Cardiac fibroblast (primary cell): ENCODE measurements around the gene ARAP3.

Experiments used
- DNase-seq, 2 donors: peaks; one replicate each; pipeline versions ENCODE4 v3.0.0 to v3.0.0-alpha.2; 2010; ENCODE audit warnings: low read depth in 2 of 2
- H3K4me3 ChIP-seq, 2 donors: replicated peaks in 1 of 2; 1 replicate in 1 of 2; 2 replicates in 1 of 2; pipeline ENCODE4 v1.5.1; 2011; ENCODE audit warnings: low read depth in 2 of 2, low read length in 2 of 2, mild to moderate bottlenecking in 2 of 2, moderate library complexity in 1 of 2
- TF ChIP-seq, protein P1 (sequence below): IDR thresholded peaks from one replicate; pipeline ENCODE4 v1.5.1; 2011; ENCODE audit warnings: low read depth, mild to moderate bottlenecking, low read length, inconsistent platforms

The ARAP3 gene

DNA sequence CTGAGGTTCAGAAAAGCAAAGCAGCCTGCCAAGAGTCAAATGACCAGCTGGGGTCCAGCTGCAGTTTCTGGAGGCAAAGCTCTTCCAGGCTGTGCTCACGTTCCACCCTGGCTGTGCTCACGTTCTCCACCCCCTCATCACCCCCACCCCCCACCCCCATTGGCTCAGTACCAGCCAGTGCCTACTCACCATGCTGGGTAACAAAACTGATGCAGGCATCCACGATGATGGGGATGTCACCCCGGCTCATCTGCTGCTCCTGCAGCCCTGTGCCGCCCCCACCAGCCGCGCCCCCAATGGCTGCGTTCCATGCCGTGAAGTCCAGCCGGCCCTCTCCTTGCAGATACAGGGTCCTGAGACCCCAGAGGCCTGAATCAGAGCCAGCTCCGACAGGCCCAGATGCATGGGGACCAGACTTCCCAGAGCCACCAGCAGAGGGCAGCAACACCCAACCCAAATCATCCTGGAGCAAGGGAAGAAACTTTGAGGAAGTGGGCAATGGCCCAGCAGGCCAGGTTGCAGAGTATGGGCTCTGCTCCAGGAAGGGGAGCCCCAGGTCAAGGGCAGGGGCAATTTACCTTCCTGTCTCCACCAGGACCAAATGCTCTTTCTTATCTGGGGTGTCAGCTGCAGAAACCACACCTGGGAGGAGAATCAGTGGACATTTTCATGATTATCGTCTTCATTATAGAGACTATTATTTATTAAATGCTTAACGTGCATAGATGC lies 17.1 kb downstream of the ARAP3 start:
- TF ChIP-seq, protein P1, sequence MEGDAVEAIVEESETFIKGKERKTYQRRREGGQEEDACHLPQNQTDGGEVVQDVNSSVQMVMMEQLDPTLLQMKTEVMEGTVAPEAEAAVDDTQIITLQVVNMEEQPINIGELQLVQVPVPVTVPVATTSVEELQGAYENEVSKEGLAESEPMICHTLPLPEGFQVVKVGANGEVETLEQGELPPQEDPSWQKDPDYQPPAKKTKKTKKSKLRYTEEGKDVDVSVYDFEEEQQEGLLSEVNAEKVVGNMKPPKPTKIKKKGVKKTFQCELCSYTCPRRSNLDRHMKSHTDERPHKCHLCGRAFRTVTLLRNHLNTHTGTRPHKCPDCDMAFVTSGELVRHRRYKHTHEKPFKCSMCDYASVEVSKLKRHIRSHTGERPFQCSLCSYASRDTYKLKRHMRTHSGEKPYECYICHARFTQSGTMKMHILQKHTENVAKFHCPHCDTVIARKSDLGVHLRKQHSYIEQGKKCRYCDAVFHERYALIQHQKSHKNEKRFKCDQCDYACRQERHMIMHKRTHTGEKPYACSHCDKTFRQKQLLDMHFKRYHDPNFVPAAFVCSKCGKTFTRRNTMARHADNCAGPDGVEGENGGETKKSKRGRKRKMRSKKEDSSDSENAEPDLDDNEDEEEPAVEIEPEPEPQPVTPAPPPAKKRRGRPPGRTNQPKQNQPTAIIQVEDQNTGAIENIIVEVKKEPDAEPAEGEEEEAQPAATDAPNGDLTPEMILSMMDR, result peak; percentile 95
- DNase-seq, result peak; percentile 74 to 76
- H3K4me3 ChIP-seq, result no peak overlapping the region

DNA sequence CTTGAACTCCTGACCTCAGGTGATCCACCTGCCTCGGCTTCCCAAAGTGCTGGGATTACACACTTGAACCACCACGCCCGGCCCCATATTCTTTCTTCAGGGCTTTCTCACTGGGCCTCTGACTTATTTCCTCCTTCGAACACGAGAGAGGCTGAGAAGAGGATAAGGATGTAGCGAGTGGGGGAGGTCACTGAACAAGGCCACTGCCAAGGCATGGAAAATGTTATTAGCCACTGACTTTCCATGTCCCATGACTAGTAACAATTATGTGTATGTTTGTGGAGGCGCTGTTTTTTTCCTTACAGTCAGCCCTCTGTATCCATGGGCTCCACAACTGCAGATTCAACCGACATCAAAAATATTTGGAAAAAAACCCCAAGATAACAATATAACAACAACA lies 18.5 kb downstream of the ARAP3 start:
- TF ChIP-seq, protein P1, result no peak
- H3K4me3 ChIP-seq, result no peak overlapping the region

DNA sequence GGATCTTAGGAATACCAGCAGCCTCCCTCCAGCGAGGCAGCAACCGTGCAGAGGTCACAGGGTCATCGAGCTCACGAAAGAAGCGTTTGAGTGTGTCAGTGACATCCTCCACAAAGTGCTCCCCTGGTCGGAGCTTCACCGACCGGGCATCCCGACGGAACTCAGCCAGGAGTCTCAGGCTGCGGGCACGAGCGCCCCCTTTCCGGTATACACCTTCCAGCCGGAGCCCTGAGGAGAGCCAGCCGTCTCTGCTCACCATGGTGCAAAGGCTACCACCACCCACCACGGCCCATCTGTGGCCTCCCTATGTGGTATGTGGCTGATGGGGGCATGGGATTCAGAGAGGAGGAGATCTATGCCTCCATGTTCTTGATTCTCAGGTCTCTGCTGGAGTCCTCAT lies 20.0 kb downstream of the ARAP3 start:
- TF ChIP-seq, protein P1, result no peak
- no peak overlapping the region for H3K4me3 ChIP-seq
- DNase-seq, result no peak

More for the DNA sequence above, 18.5 kb downstream of the ARAP3 start:
- DNase-seq, result no peak

DNA sequence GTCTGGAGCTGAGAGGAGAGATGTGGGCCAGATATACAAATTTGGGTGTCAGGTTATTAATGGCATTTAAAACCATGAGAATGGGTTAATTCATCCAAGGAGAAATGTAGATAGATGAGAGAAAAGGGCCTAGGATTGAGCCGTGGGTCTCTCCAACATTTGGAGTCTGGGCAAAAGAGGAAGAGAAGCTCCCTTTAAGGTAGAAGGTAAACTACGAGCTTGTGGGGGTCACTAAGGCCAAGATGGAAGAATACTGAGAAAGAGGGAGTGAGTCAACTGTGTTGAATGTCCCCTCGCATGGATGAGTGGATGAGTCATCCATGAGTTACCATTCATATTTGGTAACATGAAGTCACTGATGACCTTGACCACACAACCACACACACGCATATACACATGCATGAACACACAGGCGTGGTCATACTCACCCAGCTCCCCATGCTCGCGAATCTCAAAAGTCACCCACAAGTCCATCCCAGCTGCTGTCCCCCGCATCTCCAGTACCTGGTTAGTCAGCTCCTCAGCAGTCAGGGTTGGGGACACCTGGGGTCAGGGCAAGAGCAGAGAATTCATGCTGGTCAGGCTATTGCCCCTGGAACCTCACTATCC lies 24.0 kb downstream of the ARAP3 start:
- TF ChIP-seq, protein P1, result no peak
- DNase-seq, result peak; percentile 62 to 98
- no peak overlapping the region for H3K4me3 ChIP-seq

DNA sequence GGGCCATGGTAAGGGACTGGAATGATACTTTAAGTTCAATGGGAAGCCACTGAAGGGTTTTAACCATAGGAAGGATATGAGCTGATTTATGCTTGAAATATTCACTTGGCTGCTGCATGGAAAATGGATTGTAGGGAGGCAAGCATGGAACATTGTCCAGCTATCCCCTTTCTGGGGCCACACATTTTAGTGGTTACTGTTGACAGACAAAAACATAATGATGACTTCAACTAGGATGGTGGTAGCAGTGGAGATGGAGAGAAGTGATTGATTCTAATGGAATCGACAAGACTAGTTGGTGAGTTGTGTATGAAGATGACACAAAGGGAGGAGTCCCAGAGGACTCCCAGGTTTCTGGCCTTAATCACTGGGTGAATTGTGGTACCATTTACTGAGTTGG lies 24.6 kb downstream of the ARAP3 start:
- TF ChIP-seq, protein P1, result no peak
- DNase-seq, result no peak
- no peak overlapping the region for H3K4me3 ChIP-seq

DNA sequence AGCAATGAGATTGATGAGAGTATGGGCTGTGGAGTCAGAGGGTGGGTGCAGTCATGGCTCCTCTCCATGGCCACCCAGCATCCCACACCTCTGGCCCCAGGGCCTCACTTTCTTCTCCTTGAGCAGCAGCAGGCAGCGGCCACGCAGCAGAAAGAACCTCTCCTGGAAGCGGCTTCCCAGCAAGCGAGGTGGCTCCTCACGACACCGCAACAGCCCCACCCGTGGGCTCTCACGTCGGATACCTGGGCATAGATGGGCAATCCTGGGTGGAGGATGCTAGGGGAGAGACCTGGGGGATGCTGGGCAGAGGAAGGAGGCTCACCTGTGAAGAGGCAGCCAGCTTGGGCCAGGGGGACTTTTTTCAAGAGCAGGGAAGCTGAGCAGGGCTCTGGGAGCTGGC lies 25.6 kb downstream of the ARAP3 start:
- DNase-seq, result no peak
- TF ChIP-seq, protein P1, result no peak
- no peak overlapping the region for H3K4me3 ChIP-seq

DNA sequence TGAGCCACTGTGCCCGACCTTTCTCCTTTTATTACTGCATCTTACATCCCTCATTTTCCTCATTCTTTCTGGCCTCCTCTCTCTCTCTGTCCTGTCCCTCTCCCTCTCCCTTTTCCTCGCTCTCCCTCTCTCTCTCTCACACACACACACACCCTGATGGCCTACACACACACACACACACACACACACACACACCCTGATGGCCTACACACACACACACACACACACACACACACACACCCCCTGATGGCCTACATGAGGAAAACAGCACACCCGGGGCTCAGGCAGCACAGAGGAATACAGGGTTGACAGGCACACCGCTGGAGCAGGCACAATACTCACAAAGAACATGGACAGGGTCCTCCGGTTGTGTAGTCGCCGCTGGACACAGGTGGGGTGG lies 27.0 kb downstream of the ARAP3 start:
- DNase-seq, result no peak
- H3K4me3 ChIP-seq, result no peak overlapping the region
- TF ChIP-seq, protein P1, result no peak
